GM12892 (cell line): ENCODE measurements around the gene ZNF821.

ENCODE experiments used
- POLR2A ChIP-seq: IDR thresholded peaks from 2 replicates; pipeline ENCODE4 v1.6.1; 2011; ENCODE audit warnings: low read depth, low read length, control low read depth
- TAF1 ChIP-seq: IDR thresholded peaks from 2 replicates; pipeline ENCODE4 v1.6.1; 2011; ENCODE audit warnings: low read depth, mild to moderate bottlenecking, control low read depth, low read length, borderline replicate concordance

DNA sequence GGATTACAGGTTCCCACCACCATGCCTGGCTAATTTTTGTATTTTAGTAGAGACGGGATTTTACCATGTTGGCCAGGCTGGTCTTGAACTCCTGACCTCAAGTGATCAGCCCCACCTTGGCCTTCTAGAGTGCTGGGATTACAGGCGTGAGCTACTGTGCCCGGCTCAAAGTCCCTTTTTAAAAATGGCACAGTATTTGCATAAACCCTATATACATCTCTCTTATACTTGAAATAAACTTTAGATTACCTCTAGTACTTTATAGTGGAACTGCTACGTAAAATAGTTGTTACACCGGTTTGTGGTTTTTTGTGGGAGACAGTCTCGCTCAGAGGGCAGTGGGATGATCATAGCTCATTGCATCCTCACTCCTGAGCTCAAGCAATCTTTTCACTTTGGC, 47.6 kb upstream of the ZNF821 start:
- TF ChIP-seq POLR2A (no peak), TAF1 (no peak)
